ENCODE measurements around the gene MISP3.
A peak's percentile ranks its signal among the peaks of the same experiment; 100 is the strongest.
"Not testable (repeated sequence)": the region's sequence is repeated elsewhere in the genome, so short reads cannot be mapped to it uniquely, and the experiment has no call there.

The MISP3 gene

GRCh38 chr19:14031719-14032480 is 40.7 kb upstream of the MISP3 start, which contains the start of gene IL27RA:
TSS of gene IL27RA (plus strand) at chr19:14031762. CDS start at chr19:14031873, 111 bp downstream.
- H3K27ac ChIP-seq = peak within 1 kb of the TSS; percentile 44
- TF ChIP-seq ZFX (IDR thresholded peaks at IDR 0.05) (no peak), CTCF (conservative IDR thresholded peaks at IDR 0.05) (peak; percentile 53)

- H3K27ac ChIP-seq = no peak overlapping the region
- no peak for TF ChIP-seq ZFX (IDR thresholded peaks at IDR 0.05)
- TF ChIP-seq CTCF (conservative IDR thresholded peaks at IDR 0.05) = no peak
These were observed 38.6 kb upstream of the MISP3 start for GRCh38 chr19:14033946-14034345.

- H3K27ac ChIP-seq = not testable (repeated sequence)
These were observed 37.4 kb upstream of the MISP3 start for GRCh38 chr19:14035159-14035558.

- no peak for TF ChIP-seq ZFX (IDR thresholded peaks at IDR 0.05)
- no peak for TF ChIP-seq CTCF (conservative IDR thresholded peaks at IDR 0.05)
- no peak overlapping the region for H3K27ac ChIP-seq
These were observed 36.9 kb upstream of the MISP3 start for GRCh38 chr19:14035706-14036105.

GRCh38 chr19:14039181-14039580 is 33.4 kb upstream of the MISP3 start:
- no peak overlapping the region for H3K27ac ChIP-seq
- TF ChIP-seq CTCF (conservative IDR thresholded peaks at IDR 0.05) (no peak), ZFX (IDR thresholded peaks at IDR 0.05) (no peak)

GRCh38 chr19:14042659-14043608 is 29.7 kb upstream of the MISP3 start:
- TF ChIP-seq CTCF (conservative IDR thresholded peaks at IDR 0.05) = peak; percentile 71
- H3K27ac ChIP-seq = not testable (repeated sequence)

- H3K27ac ChIP-seq = not testable (repeated sequence)
These were observed 24.7 kb upstream of the MISP3 start for GRCh38 chr19:14047866-14048265.

GRCh38 chr19:14048443-14049153 is 24.0 kb upstream of the MISP3 start:
- no peak for TF ChIP-seq ZFX (IDR thresholded peaks at IDR 0.05)
- TF ChIP-seq CTCF (conservative IDR thresholded peaks at IDR 0.05) = peak; percentile 96
- no peak overlapping the region for H3K27ac ChIP-seq
